GM13977 (cell line): ENCODE data around the gene METTL1.

ENCODE experiments used
- DNase-seq: peaks from one replicate; pipeline ENCODE4 v3.0.0; 2012; ENCODE audit warnings: low spot score
- CTCF ChIP-seq: IDR thresholded peaks from 2 replicates; pipeline ENCODE4 v1.5.1; 2012; ENCODE audit warnings: mild to moderate bottlenecking, control low read depth; ENCODE audit not compliant: insufficient read depth; ENCODE audit errors: extremely low read depth, missing control alignments
- in situ Hi-C: fragments of 300-500 bp; cut with MboI; formaldehyde crosslinking; loops from one replicate; pipeline ENCODE4 v1.12.0; 2022; ENCODE audit warnings: low sequenced_read_pairs, low pct_unique_long_range_greater_than_20kb, mixed read lengths, inconsistent platforms; ENCODE audit not compliant: unreplicated experiment

METTL1 gene

DNA sequence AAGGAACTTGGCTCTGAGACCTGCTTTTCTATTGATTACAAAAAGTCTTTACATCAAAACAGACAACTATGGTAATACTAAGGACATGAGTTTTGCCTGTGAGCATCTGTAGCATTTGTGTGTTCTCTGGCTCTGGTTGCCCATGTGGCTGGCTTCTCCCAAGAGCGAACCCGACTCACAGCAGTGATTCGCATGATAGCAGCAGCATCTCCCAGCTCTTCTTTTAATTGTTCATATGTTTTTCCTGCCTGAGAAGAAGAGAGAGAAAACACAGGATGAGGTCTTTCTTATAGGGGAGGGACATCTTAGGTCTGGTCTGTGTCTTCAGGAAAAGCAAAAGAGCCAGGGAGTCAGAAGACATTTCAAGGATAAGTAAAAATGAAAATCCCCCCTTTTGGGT, 29.1 kb upstream of the METTL1 start:
- no peak for DNase-seq
- TF ChIP-seq CTCF = no peak
- in situ Hi-C loops = loop anchor here (5.0 kb wide), 1 partner anchor 111 kb away; no protein-coding TSS in a partner anchor

DNA sequence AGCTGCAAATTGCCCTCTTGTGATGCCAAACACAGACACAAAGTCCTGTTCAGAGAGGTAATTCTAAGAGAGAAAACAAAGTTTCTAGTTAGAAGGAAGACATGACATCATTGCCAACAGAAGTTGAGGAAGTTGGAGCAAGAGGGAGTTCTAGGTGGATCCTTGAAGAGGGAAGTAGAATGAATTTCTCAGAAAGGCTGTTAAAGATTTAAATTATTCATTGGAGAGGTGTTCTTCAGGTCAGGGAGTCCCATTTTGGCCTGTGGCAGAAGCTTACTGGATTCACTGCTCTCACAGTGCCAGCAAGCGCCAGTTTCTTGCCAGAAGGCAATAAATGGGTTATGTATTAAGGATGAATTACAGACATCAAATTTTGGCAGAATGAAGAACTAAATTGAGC, 26.0 kb upstream of the METTL1 start:
- in situ Hi-C loops = no loop called here

GRCh38 chr12:57796996-57797395, 25.1 kb upstream of the METTL1 start:
- no peak for TF ChIP-seq CTCF
- no peak for DNase-seq
- in situ Hi-C loops = no loop called here

More for the DNA sequence above, 26.0 kb upstream of the METTL1 start:
- DNase-seq = no peak
- no peak for TF ChIP-seq CTCF

GRCh38 chr12:57795354-57795753, 23.4 kb upstream of the METTL1 start:
- TF ChIP-seq CTCF = no peak
- DNase-seq = no peak
- in situ Hi-C loops = no loop called here

DNA sequence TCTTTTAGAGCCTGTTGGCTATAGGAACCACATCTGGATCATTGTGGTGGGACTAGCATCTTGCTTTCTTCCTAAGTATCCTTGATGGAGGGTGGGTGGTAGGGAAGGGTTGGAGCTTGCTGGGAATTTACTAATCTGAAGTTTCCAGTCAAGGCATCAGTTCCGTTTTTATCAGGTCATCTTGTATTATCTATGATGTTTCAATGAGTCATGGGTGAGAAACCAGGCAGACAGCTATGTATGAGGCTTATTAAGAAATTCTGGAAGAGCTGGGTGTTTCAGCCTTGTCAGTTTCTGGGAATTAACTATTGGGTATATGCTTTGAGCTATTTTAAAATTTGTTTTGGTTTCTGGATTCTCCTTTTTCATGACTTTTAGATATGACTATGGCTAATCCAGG, 22.0 kb upstream of the METTL1 start:
- DNase-seq = no peak
- in situ Hi-C loops = no loop called here
- TF ChIP-seq CTCF = no peak

DNA sequence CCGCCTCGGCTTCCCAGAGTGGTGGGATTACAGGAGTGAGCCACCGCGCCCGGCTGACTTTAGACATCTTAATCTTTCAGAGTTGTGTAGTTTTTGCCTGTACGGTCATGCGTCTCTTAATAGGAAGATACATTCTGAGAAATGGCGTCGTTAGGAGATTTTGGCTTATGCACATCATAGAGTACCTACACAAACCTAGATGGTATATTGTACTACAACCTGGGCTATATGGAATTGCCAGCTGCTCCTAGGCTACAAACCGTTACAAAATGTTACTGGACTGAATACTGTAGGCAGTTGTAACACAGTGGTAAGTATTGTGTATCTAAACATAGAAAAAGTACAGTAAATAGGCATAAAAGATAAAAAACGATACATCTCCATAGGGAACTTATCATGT, 12.0 kb upstream of the METTL1 start:
- in situ Hi-C loops = no loop called here
- DNase-seq = no peak
- TF ChIP-seq CTCF = no peak

DNA sequence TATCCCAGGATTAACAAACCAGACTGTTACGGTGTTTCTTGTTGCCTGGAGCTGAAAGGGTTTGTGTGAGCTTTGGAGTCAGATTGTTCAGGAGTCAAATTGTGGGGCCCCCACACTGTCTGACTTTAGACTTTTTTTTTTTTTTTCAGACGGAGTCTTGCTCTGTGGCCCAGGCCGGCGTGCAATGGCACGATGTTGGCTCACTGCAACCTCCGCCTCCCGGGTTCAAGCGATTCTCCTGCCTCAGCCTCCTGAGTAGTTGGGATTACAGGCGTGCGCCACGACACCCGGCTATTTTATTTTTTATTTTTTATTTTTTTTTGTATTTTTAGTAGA, 11.5 kb upstream of the METTL1 start:
- in situ Hi-C loops = no loop called here
- DNase-seq = no peak

More for the DNA sequence above, 11.5 kb upstream of the METTL1 start:
- TF ChIP-seq CTCF = no peak
